HG03097 (cell line): ENCODE results near the gene TCF7L2.

Experiments
- ATAC-seq: cut with Tn5 transposase; IDR thresholded peaks from one replicate; pipeline ENCODE4 v1.9.1; 2021; ENCODE audit not compliant: unreplicated experiment, low FRiP score

TCF7L2 gene

DNA sequence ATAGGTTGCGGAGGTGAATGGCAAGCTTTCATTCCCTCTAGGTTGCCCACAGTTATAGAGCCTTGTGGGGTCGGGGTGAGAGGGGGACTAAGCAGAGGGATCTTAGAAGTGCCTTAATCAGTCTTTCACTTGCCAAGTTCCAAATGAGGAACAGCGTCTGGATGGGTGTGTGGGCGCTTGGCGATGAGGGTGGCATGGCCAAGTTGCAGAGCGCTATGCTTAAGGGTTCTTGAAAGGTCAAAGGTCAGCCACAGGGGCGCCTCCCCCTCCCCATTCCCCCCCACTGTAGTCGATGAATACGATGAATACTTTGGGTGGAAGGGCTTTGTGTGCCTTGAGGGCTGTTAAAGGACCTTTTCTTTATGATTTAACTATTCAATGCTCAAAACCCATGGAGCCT, 185.0 kb downstream of the TCF7L2 start:
- no peak for ATAC-seq

DNA sequence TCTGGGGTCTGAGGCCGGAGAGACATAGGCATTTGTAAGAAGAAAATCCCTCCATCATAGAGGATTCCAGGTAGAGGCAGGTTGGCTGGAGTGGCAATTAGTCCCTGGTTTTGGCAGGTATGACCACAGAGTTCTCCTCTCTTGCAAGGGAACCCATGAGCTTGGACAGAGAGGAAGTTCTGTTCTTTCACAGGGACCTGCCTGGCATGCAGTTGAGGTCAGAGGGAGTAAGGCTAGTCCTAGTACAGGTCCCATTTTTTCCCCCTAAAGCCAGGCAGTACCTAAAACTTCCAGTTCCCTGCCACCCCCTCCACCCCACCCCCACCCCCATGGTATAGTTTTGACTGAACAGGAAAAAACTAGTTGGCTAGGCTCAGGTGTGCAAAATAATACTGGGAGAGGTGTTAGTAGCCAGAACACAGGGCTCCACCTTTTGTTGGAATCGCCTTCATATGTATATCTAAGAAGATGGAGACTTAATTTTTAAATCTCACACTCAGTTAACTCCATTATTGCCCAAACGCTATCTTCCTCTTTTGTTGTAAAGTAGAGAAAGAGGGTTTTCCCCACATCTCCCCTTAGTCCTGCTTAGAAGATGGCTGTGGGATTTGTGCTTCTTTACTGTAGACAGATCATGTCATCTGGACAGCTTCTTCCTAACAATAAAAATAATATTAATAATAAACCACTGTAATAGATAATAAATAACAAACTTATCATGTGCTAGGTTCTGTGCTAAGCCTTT, 188.1 kb downstream of the TCF7L2 start:
- ATAC-seq, result no peak

DNA sequence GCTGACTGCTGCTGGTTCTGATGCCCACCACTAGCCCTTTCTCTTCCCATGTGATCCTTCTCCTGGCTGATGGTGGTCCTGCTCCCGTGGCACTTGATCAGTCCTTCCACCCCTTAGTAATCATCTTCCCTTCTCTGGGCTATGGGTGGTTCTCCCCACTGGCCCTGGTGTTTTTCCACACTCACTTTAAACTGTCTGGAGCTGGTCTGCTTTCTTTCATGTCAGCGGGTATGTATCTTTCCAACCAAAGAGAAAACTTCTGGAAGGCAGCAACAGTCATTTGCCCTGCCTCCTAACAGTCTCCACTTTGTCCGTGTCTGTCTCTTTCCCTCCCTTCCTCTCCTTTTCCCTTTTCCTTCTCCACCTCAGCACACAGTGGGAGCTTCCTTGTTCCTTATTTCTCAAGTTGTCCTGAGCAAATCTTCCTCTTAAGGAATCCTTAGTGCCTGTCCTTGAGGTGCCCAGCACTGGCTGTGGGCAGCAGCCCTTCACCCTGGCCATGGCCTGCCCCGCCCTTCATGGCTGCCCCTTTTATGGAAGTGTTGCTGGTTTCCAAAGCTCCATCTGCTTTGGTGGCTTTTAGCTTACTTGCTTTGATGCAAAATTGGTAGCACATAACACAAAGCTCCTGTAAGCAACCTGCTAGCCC, 189.0 kb downstream of the TCF7L2 start:
- ATAC-seq, result no peak

DNA sequence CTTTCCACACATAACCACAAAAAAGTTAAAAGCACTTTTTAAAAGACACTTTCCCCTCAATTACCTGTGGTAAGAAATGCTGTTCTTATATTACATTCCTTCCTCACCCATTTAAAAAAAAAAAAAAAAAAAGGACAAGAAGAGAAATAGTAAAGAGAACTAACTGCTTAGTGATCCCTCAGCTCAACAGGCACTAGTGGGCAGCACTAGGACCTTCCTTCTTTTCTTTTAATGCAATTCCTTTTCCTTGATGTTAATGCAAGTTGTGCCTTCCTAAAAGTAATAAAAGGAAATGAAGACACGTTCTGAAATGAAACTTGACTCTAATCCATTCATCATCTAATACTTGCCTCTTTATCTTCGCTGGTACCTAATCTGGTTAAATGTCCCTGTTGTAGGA, 189.7 kb downstream of the TCF7L2 start:
- no peak for ATAC-seq

DNA sequence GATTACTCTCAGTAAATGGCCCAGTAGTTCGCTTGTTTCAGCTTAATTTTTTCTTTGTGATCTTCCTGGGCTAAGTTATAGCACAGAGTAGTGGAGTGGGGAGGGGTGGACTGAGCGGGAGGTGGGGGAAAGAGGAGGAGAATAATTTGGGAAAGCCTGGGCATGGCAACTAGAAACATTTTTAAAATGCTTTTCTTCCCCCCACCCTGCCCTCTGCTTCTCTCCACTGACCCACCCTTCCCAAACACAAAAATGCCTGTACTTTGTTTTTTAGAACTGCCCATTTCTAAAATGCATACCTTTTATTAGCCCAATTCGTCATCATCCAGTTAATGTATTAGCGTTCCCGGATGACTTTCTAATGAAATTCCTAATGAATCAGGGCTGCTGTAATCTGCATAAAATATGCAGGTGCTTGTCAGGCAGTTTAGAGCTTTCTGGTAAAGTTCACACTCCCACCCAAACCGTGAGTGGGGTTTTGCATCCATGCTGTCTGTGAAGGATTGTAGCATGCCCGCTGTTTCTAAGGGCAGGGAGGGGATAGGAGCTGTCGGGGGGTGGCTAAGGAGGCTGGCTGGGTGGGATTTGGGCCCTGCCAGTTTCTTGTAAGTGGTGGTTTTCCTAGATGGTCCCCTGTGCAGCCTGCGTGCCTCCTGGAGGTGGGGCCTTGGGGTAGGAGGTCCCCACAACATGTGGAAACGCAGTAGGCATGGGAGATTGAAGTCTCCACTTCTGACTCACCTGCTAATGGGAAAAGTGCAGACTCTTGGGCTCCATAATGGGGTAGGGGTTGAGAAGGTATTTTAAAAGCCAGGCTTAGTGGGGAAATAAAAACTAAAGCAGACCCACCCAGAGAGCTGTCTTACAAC, 190.3 kb downstream of the TCF7L2 start:
- no peak for ATAC-seq

DNA sequence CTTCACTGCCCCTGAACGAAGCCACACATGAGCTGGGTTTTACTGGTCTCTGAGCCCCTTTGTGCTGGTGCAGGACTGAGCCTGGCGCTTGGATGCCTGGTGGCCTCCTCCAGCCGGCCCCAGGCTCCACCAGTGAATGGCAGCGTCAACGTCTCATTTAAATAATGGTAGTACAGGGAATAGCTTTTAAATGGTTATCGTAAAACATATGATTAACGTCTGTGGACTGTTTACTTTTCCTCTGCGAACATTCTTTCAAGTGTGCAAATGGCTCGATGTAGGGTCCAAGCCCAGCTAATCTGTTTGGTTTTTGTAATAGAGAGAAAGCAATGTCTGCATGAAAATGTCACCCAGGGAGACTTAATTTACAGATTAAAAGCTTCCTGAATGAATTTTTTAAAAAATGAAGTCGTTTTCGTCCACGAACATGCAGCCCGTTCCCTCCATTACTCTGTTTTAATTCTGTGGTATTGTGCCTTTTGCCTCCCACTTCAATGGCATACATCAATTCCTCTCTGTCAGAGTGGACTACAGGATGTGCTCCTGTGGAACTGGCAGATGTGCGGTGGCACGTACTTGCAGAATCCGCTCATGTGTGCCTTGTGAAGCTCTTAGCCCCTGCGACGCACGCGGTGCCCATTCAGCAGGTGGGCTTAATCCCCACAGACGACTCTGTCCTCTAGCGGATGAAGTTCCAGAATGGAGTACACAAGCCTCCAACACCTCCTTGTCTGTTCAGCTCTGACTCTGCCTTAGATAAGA, 192.7 kb downstream of the TCF7L2 start:
- ATAC-seq, result no peak

DNA sequence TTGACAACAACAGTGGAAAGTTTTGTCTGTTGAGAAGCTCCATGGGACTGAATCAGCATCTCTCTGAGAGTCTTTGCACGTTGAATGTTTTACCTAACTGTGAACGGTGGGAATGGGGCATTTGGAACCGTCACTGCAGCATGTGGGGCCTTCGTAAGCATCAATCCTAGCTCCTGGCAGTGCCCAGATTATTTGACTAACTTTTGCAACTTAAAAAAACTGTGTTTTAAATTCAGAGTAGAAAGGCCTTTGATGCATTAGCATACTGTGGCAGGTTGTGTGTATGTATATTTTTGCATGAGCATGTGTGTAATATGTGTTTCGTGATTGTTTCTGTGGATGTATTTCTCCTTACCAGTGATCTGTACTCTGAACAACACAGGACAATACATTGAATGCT, 194.5 kb downstream of the TCF7L2 start:
- ATAC-seq, result no peak

DNA sequence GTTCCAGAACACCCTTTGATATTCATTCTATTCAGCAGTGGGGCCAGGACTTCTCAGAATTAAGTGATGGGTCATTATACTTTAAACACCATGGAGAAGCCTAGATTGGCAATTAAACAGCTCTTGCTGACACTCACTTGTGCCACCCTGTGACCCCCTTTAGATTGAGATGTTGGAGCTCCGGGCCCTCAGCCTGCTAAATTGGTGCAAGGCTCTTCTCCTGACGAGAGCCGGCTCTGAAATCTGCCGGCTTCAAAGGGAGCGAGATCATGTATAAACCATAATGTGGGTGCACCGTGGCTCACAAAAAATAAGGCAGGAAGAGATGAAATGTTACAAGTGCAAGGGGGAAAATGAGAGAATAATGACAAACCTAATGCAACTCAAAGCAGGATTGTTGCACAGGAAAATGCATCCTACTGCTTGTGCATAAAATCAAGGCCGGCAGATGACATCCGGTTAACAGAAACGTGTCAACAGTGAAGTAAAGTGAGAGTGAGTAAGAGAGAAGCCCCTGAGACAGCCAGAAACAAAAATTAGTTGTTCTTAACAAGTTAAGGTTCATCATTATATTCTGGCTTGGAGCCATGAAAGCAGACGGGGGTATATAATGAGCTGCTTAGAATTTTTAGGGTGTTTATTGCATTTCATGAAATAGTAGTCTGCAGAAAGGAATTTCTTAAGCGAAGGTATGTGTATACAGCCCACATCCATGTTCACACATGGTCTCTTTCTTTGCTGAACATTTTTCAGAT, 198.2 kb downstream of the TCF7L2 start:
- no peak for ATAC-seq

DNA sequence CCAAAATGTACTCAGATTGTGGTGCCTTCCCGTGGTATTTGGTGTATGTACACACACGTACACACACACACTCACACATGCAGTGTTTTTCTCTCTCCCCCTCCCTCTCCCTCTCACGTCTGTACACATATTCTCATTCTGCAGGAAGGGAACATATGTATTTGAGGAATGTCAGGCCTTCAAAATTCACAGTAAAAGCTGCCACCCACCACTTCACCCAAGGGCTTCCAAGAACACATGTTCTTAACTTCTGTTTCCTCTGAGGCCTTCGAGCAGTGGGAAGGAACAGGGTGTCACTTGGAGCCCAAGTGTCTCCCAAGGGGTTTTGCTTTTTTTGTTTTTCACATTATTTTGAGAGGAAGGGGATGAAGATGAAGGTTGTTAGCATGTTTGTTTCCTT, 198.9 kb downstream of the TCF7L2 start:
- ATAC-seq, result no peak

DNA sequence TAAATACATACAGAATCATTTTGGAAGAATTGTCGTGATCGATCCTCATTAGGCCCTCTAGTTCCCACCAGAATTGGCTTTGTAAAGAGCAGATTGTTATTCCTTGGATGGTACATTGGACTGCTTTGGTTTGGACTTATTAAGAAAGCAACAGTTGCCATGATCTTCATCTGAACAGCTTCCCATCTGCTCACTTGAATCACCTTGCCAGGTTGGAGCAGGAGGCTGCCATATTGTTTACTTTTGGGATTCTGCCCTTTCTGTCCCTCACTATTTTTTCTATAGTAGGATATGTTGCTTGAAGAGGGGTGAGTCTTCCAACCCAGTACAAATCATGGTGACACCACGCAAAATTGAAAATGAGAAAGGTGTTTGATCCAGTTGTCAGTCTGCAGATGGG, 199.6 kb downstream of the TCF7L2 start:
- ATAC-seq, result no peak

DNA sequence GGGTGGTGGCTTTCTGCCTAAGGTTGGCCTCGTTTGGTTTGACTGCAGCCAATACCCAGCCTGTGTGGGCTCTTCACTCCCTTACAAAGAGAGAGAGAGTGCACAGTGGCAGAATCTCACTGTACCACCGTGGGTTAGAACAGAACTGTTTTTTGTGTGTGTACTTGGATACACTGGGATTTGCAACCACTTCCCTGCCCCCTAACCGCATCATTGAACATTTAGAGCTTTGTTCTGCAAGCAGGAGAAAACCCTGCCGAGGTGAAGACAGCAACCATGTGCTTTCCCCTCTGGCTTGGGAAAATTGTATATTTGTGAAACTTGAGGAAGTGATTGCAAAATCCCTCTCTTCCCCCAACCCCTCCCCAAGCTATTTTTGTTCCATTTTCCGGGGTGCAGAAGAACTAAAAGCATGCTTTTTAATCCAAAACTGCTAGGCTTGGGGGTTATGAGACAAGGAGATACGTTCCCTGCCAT, 201.2 kb downstream of the TCF7L2 start:
- ATAC-seq, result no peak

DNA sequence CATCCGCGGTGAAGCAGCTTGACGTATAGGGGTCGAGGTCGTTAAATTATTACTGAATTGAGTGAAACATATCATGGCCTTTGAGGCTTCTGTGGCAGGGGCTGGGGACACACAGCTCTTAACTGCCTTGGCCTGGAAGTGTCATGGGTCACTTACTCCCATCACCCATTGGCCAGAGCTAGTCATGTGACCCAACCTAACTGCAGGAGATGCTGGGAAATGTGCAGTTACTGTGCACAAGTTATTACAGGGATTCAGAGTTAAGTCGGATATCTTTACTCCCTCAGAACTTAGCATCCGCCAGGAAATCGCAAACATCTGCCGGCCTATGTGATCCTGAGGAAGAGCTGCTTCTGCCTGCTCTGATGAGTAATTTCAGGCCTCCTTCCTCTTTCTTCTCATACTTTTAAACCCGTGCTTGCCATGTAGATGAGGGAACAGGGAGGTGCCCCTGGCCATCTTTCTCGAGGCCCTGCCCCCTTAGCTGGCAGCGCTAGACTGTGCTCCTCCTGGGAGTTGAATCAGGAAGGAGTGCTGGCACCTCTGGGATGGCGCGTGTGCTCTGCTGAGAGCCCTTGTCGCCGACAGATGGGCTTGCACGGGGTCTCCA, 203.6 kb downstream of the TCF7L2 start:
- ATAC-seq, result no peak

DNA sequence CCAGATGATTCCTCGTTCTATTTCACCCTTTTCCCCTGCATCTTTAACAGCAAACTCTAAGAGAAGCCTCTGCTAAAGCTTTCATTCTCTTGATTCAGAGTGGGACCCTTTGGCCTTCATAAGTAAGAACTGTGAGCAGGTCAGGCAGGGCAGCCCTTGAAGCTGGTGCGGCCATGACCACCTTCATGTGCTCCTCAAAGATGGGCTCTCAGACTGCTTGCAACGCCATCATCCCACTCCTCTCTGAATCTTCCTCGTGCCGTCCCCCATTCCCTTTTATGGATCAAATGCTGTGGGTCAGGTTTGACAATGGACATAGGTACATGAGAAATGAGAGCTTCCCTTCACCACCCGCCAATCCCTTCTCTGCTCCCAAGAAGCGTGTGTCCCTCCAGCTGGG, 207.4 kb downstream of the TCF7L2 start:
- no peak for ATAC-seq

DNA sequence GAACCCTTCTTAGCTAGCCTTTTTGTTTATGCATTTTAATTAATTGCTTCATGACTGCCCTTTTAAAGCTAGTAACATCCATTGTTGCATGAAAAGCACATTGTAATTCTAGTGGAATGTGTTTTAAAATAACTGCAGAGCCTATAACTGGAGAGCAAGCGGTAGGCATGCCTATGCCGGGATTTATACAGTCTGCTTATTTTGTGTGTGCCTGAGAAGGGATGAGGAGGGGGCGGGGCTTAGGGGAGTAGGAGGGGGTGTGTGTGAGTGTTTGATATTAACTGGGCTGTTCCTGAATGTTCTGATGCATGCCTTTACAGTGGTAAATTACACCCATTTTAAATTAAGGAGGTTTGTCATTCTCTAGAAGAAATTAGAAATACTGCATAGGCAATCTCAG, 208.1 kb downstream of the TCF7L2 start:
- ATAC-seq, result no peak

DNA sequence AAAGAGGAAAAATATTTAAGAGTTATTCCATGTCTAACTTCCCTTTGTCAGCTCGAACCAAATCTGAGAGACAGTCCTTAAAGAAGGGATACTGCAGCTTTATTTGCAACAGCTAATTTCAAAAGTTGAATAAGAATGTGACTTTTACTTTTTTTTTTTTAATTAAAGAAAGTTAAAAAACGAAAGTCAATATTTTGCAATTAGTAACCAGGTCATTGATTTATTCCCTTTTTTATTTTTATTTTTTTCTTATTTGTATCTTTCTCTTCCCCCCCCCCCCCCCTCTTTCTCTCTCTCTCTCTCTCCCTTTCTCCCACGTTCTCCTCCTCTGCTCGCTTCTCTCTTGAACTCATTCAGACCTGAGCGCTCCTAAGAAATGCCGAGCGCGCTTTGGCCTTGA, 209.5 kb downstream of the TCF7L2 start:
- no peak for ATAC-seq

DNA sequence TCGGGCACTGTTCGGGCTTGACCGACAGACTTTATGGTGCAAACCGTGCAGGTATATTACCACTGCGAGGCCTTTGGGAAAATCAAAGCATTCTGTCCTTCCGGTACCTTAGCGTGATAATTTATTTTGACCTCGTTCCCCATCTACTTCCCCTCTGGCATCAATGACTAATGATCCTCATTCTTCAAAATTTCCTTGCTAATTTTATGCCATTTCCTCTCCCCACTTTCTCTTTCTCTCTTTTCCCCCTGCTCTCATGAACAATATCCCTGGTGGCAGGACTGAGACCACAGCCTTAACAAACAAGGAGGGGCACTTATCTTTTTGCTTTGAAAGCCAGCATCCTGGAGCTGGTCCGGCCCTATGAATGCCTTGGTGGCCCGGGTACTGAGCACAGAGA, 210.6 kb downstream of the TCF7L2 start:
- ATAC-seq, result no peak

DNA sequence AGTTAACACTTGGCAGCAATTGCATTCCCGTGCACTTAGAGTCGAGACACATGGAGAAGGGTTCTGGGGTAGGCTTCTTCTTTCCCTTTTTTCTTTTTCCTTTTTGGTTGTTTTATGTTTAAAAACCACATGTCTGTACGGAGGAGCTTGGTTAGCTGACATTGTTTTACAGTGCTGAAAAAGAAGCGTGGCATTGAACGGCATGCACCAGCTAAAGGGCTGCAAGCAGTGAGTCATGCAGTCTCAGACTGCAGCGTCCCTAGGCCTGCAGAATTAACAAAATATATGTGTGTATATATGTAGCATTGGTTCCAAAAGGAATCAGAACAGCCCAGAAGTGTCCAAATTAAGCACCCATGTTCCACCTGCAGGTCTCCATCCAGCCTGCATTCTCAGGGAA, 211.0 kb downstream of the TCF7L2 start:
- ATAC-seq, result no peak

DNA sequence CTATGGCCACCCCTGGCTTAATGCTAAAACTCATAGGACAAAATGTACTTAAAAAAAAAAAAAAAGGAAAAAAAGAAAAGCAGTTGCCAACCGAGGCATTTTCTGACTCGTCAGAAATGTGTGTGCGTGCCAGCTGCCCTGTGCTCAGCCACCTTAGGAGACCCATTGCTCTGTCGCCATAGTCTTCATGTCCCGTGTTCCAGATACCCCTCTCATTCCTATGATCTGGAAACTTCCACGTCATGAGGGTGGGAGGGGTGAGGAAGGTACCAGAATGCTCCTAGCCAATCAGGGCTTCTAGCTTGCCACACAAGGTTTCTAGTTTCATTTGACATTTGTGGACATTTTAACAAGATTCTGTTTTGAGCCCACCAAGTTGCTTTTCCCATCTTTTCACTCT, 212.9 kb downstream of the TCF7L2 start:
- ATAC-seq, result no peak

DNA sequence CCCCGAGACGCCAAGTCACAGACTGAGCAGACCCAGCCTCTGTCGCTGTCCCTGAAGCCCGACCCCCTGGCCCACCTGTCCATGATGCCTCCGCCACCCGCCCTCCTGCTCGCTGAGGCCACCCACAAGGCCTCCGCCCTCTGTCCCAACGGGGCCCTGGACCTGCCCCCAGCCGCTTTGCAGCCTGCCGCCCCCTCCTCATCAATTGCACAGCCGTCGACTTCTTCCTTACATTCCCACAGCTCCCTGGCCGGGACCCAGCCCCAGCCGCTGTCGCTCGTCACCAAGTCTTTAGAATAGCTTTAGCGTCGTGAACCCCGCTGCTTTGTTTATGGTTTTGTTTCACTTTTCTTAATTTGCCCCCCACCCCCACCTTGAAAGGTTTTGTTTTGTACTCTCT, 215.6 kb downstream of the TCF7L2 start:
- ATAC-seq, result no peak

DNA sequence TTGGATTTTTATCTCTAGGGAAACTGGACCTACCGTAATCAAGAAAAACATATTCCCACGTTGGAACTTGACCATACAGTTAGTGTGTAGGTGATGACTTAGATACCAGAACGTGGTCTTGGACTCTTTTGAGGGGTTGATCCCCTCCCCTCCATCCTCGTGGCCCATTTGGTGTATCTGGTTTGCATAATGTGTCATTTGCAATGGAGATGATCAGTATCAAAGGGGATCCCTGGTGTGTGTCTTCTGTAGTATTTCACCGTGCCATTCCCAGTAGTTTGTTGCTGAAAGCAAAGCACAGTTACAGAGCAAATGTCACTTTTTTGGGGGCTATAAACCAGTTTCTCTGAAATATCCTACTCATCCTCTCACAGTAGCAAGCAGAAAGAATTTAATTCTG, 217.7 kb downstream of the TCF7L2 start:
- ATAC-seq, result no peak
